RWPE1 (cell line): ENCODE measurements around the gene TAC4.

Source experiments
- CTCF ChIA-PET: fragments of 350-600 bp; sonication (Branson Sonifier 250); formaldehyde crosslinking; extraction: SDS; loops from one replicate; lab custom pipeline; 2021; lab: Yijun Ruan, JAX
- POLR2A ChIA-PET: fragments of 400-600 bp; formaldehyde crosslinking; extraction: SDS; loops from one replicate; lab custom pipeline; 2020; ENCODE audit warnings: antibody characterized with exemption; ENCODE audit not compliant: low non-redundant PET; lab: Yijun Ruan, JAX
- DNase-seq: peaks from one replicate; pipeline ENCODE4 v3.0.0; 2012; ENCODE audit warnings: low spot score
- H3K27ac ChIP-seq: fragments of 450-650 bp; 2 replicates; pipeline ENCODE4 v1.5.1; 2017
- CTCF ChIP-seq: fragments of 450-650 bp; conservative IDR thresholded peaks from 2 replicates; pipeline ENCODE4 v1.5.1; 2017; ENCODE audit warnings: low read depth, mild to moderate bottlenecking

The TAC4 gene

GRCh38 chr17:49878931-49879904, 31.3 kb upstream of the TAC4 start:
- TF ChIP-seq CTCF: no peak
- DNase-seq: no peak
- POLR2A ChIA-PET: no interaction called here
- CTCF ChIA-PET: interaction anchor here (1.0 to 2.7 kb wide), 3 partner anchors 18 to 117 kb away, joined by 4 to 62 read pairs (median 6); partner anchors contain the start of gene DLX3
- no peak overlapping the region for H3K27ac ChIP-seq

DNA sequence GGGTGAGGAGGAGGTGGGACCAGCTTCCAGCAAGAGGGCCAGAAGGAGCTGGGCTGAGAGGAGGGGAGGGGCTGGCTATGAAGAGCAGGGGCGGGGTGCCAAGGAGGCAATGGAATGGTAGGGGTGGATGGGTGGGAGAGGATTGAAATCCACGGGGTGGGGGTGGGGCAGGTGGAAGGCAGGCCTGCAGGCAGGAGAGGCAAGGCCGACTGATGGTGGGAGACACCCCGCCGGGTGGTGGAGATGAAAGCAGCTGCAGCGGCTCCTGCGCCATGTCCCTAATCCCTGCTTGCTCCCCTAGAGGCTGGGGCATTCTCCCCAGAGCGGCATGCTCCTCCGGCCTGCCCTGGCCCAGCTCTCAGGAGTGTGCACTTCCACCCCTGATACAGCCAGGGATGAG, 27.8 kb upstream of the TAC4 start:
- no peak for DNase-seq
- no peak for TF ChIP-seq CTCF
- H3K27ac ChIP-seq: no peak overlapping the region
- CTCF ChIA-PET: interaction anchor here (2.1 kb wide), 1 partner anchor 122 kb away, joined by 13 read pairs; no protein-coding TSS in a partner anchor
- POLR2A ChIA-PET: no interaction called here

DNA sequence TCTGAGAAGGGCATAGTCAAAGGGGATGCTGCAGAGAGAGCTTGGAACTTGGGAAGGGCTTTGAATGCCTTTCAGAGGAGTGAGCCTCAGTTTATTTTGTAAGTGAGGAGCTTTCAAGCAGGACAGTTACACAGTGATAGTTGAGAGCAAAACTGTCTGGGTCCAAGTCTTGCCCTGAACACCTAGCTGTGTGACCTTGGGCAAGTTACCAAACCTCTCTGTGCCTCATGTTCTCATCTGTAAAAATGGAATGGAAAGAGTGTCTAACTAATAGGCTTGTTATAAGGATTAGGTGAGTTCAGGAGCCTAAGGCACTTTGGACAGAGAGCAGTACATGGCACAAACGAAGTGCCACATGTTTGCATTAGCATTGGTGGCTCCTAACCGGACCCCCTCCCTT, 27.0 kb upstream of the TAC4 start:
- no peak for TF ChIP-seq CTCF
- H3K27ac ChIP-seq: no peak overlapping the region
- ChIA-PET CTCF (interaction anchor here (1.1 to 1.7 kb wide), 2 partner anchors 121 to 123 kb away, joined by 7 read pairs; no protein-coding TSS in a partner anchor), POLR2A (no interaction called here)
- no peak for DNase-seq

- no peak overlapping the region for H3K27ac ChIP-seq
- TF ChIP-seq CTCF: no peak
- DNase-seq: no peak
- ChIA-PET POLR2A (no interaction called here), CTCF (interaction anchor here (1.7 kb wide), 1 partner anchor 124 kb away, joined by 7 read pairs; no protein-coding TSS in a partner anchor)
Measured at GRCh38 chr17:49873926-49874325, 26.1 kb upstream of the TAC4 start.

GRCh38 chr17:49873466-49873865, 25.6 kb upstream of the TAC4 start:
- TF ChIP-seq CTCF: no peak
- DNase-seq: no peak
- no peak overlapping the region for H3K27ac ChIP-seq
- POLR2A ChIA-PET: no interaction called here
- CTCF ChIA-PET: interaction anchor here (1.7 kb wide), 1 partner anchor 124 kb away, joined by 7 read pairs; no protein-coding TSS in a partner anchor

DNA sequence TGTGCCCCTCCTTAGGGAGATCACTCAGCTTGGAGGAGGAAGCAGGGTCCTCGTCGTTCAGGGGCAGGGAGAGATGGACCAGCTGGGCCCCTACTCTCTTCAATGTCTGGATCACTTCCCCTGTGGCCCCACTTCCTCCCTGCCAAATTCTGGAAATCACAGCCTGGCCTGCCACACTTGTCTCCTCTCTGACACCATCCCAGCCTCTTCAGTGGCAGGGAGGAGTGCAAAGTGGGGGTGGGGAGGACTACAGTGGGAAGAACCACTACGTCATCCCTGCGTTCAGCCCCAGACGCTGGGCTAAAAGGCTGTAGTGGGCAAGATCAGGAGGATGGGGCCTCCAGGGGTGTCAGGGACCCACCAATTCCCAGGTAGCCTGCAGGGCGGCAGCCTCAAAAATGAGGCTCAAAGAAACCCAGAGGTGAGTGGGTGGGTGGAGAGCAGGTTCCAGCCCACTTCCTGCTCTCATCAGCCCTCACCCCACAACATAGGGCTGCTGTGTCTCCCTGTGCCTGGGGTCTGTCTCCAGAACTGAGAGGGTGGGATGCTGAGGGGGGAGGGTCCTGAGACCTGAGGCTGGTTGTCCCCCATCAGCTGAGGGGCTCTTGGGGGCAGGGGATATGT, 25.0 kb upstream of the TAC4 start:
- ChIA-PET CTCF (interaction anchor here (0.6 kb wide), 2 partner anchors 37 to 125 kb away, joined by 3 read pairs; no protein-coding TSS in a partner anchor), POLR2A (no interaction called here)
- TF ChIP-seq CTCF: no peak
- H3K27ac ChIP-seq: no peak overlapping the region
- no peak for DNase-seq
